Cerebellar nuclear complex (tissue), 1 donor: Measurements from ENCODE around the gene IRX4.

Source experiments
- DNase-seq, 2 experiments: peaks; one replicate each; lab custom pipeline; 2025; lab: John Stamatoyannopoulos, UW

Gene IRX4

GRCh38 chr5:1882337-1883119, at the start of gene IRX4:
Gene IRX4, minus strand, starts transcription at chr5:1882925. Its CDS starts 278 bp downstream, at chr5:1882647.
- no peak for DNase-seq

GRCh38 chr5:1931604-1932231, 49.0 kb upstream of the IRX4 start:
- DNase-seq = no peak

DNA sequence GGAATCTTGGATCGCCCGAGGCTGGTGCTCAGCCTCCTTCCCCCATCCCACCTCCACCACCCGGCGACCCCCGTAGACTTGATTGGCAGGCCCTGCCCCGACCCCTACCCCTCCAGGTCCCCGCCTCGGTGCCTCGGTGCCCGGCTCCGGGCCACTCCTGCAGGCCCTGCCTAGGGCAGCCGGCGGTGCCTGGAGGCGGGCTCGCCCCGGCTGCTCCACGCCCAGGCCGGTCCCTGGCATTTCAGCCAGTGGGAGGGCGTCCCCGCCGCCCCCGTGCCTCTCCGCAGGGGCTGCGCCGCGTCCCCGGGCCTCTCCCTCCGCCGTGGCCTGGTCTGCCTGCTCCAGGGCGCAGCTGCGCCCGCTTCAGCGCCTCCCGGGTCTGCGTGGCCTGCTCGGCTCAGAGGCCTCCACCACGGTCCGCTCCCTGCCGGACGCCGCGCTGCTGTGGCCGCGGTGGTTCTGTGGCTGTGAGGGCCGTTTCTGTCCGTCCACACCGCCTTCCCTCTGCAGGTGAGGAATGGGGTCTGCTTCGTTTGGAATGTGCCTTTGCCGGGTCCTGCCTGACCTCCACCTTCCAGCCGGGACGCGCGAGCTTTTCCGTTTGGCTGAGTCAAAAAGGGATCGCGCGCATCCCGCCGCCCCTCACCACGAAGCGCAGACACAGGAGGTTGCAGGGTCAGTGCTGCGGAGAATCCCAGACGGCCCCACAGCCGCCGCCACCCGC, 48.3 kb upstream of the IRX4 start:
- DNase-seq = no peak

DNA sequence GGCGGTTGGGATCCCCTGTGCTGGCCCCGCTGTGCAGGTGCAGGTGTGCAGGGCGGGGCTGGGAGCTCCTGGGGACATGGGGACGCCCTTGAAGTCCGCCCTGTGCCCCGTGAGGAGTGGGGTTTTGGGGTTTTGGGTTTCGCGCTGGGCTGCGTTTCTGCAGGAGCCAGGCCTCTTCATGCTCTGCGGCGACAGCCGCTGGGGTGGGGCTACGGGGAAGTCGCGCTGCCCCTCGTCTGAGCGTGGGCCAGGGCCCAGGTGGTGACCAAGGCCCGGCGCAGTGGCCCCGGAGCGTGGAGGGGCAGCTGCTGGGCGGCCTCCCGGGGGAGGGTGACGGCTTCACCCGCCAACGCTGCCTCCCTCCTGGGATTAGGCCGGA, 47.8 kb upstream of the IRX4 start:
- DNase-seq = no peak

DNA sequence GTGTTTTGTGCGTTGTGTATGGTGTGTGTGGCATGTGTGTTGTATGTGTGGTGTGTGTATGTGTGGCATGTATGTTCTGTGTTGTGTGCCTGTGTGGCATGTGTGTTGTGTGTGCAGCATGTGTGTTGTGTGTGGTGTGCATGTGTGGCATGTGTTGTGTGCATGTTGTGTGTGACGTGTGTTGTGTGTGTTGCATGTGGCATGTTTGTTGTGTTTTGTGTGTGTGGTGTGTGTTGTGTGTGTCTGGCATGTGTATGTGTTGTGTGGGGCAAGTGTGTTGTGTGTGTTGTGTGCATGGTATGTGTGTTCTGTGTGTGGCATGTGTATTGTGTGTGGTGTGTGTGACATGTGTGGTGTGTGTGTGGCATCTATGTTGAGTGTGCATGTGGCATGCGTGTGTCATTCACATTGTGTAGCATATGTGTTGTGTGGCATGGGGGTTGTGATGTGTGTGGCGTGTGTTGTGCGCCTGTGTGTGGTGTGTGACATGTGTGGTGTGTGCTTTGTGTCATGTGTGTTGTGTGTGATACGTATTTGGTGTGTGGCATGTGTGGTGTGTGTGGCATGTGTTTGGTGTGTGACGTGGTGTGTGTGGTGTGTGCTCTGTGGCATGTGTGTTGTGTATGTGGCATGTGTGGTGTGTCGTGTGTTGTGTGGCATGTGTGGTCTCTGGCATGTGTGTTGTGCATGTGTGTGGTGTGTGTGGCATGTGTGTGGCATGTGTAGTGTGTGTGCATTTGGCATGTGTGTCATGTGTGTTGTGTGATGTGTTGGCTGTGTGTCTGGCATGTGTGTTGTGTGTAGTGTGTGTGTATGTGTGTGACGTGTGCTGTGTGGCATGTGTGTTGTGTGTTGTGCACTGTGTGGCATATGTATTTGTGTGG, 46.6 kb upstream of the IRX4 start:
- no peak for DNase-seq

DNA sequence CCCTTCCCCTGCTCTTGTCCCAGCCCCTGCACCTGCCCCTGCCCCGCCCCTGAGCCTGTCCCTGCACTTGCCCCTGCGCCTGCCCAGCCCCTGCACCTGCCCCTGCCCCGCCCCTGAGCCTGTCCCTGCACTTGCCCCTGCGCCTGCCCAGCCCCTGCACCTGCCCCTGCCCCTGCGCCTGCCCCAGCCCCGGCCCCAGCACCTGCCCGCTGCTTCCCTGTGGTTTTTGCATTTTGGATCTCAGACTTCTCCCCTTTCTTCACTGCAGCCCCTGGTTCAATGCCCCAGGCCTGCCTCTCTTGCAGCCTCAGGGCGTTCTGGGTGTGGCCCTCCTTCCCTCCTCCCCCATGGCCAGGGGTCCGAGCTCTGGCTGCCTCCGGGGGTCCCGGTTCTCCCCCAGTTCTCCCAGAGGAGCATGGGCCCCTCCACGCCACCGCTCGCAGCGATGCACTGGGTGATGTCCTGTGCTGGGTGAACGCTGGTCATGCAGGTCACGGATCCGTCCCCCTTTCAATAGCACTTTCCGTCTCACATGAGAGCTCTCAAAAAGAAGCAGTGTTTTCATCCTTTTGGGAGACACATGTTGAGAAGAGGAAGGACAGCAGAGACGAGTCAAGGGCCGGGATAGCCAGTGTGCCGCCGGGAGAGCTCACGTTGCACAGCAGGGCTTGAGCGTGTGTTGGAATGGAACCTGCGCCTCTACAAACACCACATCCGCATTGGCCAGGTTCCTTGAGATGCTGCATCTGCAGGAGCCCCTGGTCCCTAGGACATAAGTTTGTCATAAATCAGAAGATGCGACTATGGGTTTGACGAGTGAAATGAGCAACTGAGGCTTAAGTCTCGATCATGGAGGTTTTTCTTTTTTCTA, 44.0 kb upstream of the IRX4 start:
- DNase-seq = no peak

GRCh38 chr5:1926071-1926440, 43.3 kb upstream of the IRX4 start:
- no peak for DNase-seq

GRCh38 chr5:1925111-1926070, 42.7 kb upstream of the IRX4 start:
- no peak for DNase-seq

- DNase-seq = no peak
Measured at GRCh38 chr5:1923766-1924165, 41.0 kb upstream of the IRX4 start.

DNA sequence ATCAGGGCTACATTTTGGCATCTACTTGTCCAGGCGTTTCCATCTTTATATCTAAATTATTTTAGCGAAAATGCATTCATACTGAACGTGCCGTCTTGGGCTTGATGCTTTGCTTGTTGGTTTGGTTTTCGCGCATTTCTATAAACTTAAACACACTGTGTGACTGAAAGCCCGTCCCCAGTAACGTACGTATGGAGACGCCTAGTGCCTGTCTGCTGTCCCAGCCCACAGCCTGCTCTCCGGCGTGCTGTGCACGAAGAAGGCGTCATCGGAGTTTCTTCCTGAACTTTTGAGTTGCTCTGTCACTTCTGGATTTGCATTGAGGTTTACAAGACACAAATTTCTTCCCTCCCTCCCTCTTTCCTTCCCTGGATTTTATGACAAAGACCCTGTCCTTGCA, 40.6 kb upstream of the IRX4 start:
- no peak for DNase-seq

DNA sequence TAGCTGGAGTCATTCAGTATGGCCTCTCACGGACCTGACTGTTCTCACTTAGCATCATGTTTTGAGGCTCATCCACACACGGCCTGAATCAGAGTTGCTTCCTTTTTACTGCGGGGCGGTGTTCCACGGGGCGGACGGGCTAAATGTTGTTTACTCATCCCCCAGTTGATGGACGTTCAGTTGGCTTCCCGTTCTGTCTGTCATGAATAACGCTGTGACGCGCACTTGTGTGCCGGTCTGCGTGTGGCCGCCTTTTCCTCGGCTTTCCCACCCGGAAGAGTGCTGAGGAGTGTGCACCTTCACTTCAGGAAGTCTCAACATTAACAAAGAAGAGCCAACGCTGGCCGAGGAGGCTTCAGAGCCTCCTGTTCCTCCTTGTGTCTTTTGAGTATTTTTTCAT, 39.0 kb upstream of the IRX4 start:
- DNase-seq = no peak

DNA sequence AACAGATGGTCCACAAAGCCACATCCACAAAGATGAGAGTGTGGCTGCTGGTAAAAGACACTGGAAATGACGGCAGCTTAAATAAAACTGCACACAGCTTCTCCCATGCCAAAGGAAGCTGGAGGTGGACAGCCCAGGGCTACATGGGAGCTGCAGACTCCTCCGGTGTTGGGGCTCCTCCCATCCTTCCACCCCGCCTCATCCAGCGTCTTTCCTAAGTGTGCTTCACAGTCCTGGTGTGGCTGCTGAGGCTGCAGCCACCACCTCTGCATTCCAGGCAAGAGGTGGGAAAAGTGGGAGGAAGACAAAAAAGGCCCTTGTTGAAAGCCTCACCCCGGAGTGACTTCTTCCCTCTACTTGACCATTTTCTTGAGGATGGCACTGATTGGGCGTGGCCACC, 37.0 kb upstream of the IRX4 start:
- no peak for DNase-seq

DNA sequence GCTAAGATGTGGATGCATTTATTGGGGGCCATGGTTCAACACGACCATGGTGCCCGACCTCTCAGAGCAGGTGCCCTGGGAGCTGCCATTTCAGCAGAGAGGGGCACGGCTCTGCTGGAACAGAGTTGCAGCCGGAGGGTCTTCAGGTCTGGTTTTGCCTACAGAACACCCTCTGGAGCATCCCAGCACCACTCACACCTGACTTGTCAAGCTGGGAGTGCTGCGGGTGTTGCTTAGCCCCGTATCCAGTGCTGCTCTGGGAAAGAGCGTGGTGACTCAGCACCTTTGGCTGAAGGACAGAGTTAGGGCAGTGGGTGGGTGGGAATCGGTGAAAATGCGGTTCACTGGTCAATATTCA, 36.5 kb upstream of the IRX4 start:
- DNase-seq = no peak

- no peak for DNase-seq
Measured at GRCh38 chr5:1918488-1919208, 35.9 kb upstream of the IRX4 start.

GRCh38 chr5:1917830-1918487, 35.2 kb upstream of the IRX4 start:
- no peak for DNase-seq

GRCh38 chr5:1916041-1917001, 33.6 kb upstream of the IRX4 start:
- DNase-seq = no peak

GRCh38 chr5:1915316-1915715, 32.6 kb upstream of the IRX4 start:
- no peak for DNase-seq

DNA sequence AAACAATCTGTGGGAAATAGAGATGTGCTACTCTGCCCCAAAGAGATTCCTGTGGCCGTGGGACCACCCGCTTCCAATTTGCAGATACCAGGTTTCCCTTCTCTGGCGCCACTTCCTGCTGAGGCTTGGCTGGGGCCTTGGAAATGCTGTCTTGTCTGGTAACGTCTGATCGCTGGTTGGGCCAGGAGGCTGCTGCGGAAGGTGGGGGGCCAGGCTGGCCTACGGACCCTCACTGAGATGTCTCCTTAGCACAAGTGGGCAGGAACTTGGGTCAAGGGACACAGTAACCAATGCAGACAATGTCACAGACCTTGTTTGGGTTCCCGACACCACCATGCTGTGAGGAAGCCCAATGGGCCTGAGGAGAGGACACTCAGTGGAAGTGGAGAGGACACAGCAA, 31.7 kb upstream of the IRX4 start:
- DNase-seq = no peak
